IMR-90 (cell line): ENCODE results near the gene TMEM271. TPM values are rescaled to one million over a fixed set of nuclear protein-coding genes. Genes with fewer than 3 reads are reported as not detected.

Experiments used
- ATAC-seq: fragments of 200-7000 bp; cut with Tn5 transposase; 2 replicates; pipeline ENCODE4 v1.9.1; 2020; ENCODE audit warnings: low read depth, mild to moderate bottlenecking, moderate library complexity
- BruUV-seq: library from RNA; stranded (reverse); fragments of 400-500 nt; replicated peaks from 2 replicates; lab custom pipeline; 2021; lab: Mats Ljungman, UMichigan
- CTCF ChIA-PET: fragments of 300-600 bp; formaldehyde crosslinking; extraction: SDS; loops from one replicate; lab custom pipeline; 2021; ENCODE audit warnings: antibody characterized with exemption; lab: Yijun Ruan, JAX
- POLR2A ChIA-PET: fragments of 300-600 bp; sonication (Branson Sonifier 250); formaldehyde crosslinking; loops from one replicate; lab custom pipeline; 2022; ENCODE audit warnings: antibody characterized with exemption; ENCODE audit not compliant: unreplicated experiment; lab: Charles Lee
- DNase-seq: peaks from one replicate; pipeline ENCODE4 v3.0.0; 2013
- H2AFZ ChIP-seq: replicated peaks from 2 replicates; pipeline ENCODE3; 2013; ENCODE audit warnings: low read length, mild to moderate bottlenecking; ENCODE audit not compliant: poor library complexity
- H2AK5ac ChIP-seq: 2 replicates; pipeline ENCODE4 v1.6.1; 2013; ENCODE audit warnings: low read depth, low read length, inconsistent platforms
- H2AK9ac ChIP-seq: replicated peaks from 2 replicates; pipeline ENCODE3; 2013; ENCODE audit warnings: mild to moderate bottlenecking, low read depth, low read length, moderate library complexity; ENCODE audit not compliant: poor library complexity
- H2BK120ac ChIP-seq: 2 replicates; pipeline ENCODE4 v1.6.1; 2013; ENCODE audit warnings: low read depth, low read length, inconsistent platforms
- H2BK15ac ChIP-seq: 3 replicates; pipeline ENCODE4 v1.6.1; 2013; ENCODE audit warnings: low read depth, low read length, inconsistent platforms
- H2BK20ac ChIP-seq: 2 replicates; pipeline ENCODE4 v1.6.1; 2013; ENCODE audit warnings: low read depth, mild to moderate bottlenecking, inconsistent platforms, low read length, moderate library complexity
- H2BK5ac ChIP-seq: 2 replicates; pipeline ENCODE4 v1.6.1; 2013; ENCODE audit warnings: mild to moderate bottlenecking, low read depth, low read length, inconsistent platforms; ENCODE audit not compliant: poor library complexity, severe bottlenecking
- H3K14ac ChIP-seq: replicated peaks from 2 replicates; pipeline ENCODE4 v1.6.1; 2013; ENCODE audit warnings: low read depth, low read length, inconsistent platforms
- H3K18ac ChIP-seq: 2 replicates; pipeline ENCODE4 v1.6.1; 2013; ENCODE audit warnings: low read depth, low read length, control low read depth
- H3K23ac ChIP-seq: 2 replicates; pipeline ENCODE4 v1.6.1; 2013; ENCODE audit warnings: low read depth, low read length, inconsistent platforms
- H3K27ac ChIP-seq: 2 replicates; pipeline ENCODE4 v1.5.1; 2013; ENCODE audit warnings: mild to moderate bottlenecking, control low read depth, low read length; ENCODE audit not compliant: insufficient read depth
- H3K27me3 ChIP-seq: 2 replicates; pipeline ENCODE4 v1.6.1; 2013; ENCODE audit warnings: low read length; ENCODE audit not compliant: control insufficient read depth, insufficient read depth
- H3K36me3 ChIP-seq: 2 replicates; pipeline ENCODE4 v1.6.1; 2013; ENCODE audit warnings: low read length, mixed read lengths; ENCODE audit not compliant: control insufficient read depth, insufficient read depth
- H3K4ac ChIP-seq: 2 replicates; pipeline ENCODE4 v1.6.1; 2013; ENCODE audit warnings: low read depth, low read length, inconsistent platforms
- H3K4me1 ChIP-seq: 2 replicates; pipeline ENCODE4 v1.6.1; 2013; ENCODE audit warnings: low read length, mixed read lengths; ENCODE audit not compliant: control insufficient read depth, insufficient read depth
- H3K4me2 ChIP-seq: 2 replicates; pipeline ENCODE4 v1.6.1; 2013; ENCODE audit warnings: low read depth, mild to moderate bottlenecking, control low read depth, low read length, moderate library complexity
- H3K4me3 ChIP-seq: 2 replicates; pipeline ENCODE4 v1.5.1; 2013; ENCODE audit warnings: low read depth, mild to moderate bottlenecking, control low read depth, low read length, moderate library complexity; ENCODE audit not compliant: insufficient read depth
- H3K56ac ChIP-seq: 2 replicates; pipeline ENCODE4 v1.6.1; 2013; ENCODE audit warnings: low read length, inconsistent platforms; ENCODE audit not compliant: insufficient read depth; ENCODE audit errors: extremely low read depth
- H3K79me1 ChIP-seq, 2 experiments: 2 replicates each; pipeline ENCODE4 v1.6.1; 2013; ENCODE audit warnings: low read length in 2 of 2, inconsistent platforms in 1 of 2, low read depth in 1 of 2
- H3K9ac ChIP-seq: 2 replicates; pipeline ENCODE4 v1.6.1; 2013; ENCODE audit warnings: low read depth, low read length, control low read depth
- H3K9me1 ChIP-seq: 2 replicates; pipeline ENCODE4 v1.6.1; 2013; ENCODE audit warnings: low read length, inconsistent platforms; ENCODE audit not compliant: insufficient read depth
- H3K9me3 ChIP-seq: 2 replicates; pipeline ENCODE4 v1.6.1; 2013; ENCODE audit warnings: low read length; ENCODE audit not compliant: control insufficient read depth, insufficient read depth
- H4K20me1 ChIP-seq: 2 replicates; pipeline ENCODE4 v1.6.1; 2013; ENCODE audit warnings: low read length, inconsistent platforms; ENCODE audit not compliant: insufficient read depth
- H4K5ac ChIP-seq: 2 replicates; pipeline ENCODE4 v1.6.1; 2013; ENCODE audit warnings: mild to moderate bottlenecking, low read depth, low read length, control low read depth
- H4K8ac ChIP-seq, 2 experiments: 2 replicates each; pipeline ENCODE4 v1.6.1; 2013; ENCODE audit warnings: low read depth in 2 of 2, low read length in 2 of 2, control low read depth in 1 of 2, inconsistent platforms in 1 of 2
- H4K91ac ChIP-seq: 2 replicates; pipeline ENCODE4 v1.6.1; 2013; ENCODE audit warnings: low read depth, low read length, inconsistent platforms; ENCODE audit not compliant: insufficient read depth
- BHLHE40 ChIP-seq: fragments of 150-350 bp; IDR thresholded peaks from 2 replicates; pipeline ENCODE4 v1.6.1; 2016; ENCODE audit warnings: mild to moderate bottlenecking, low read depth, low read length
- CHD1 ChIP-seq: IDR thresholded peaks from 2 replicates; pipeline ENCODE4 v1.6.1; 2012; ENCODE audit warnings: low read depth, low read length, improper control_type of control experiment
- MAFK ChIP-seq: IDR thresholded peaks from 2 replicates; pipeline ENCODE4 v1.6.1; 2012; ENCODE audit warnings: low read depth, low read length, improper control_type of control experiment
- MAZ ChIP-seq: IDR thresholded peaks from 2 replicates; pipeline ENCODE4 v1.6.1; 2012; ENCODE audit warnings: low read depth, mild to moderate bottlenecking, low read length, improper control_type of control experiment, moderate library complexity, borderline replicate concordance
- NFE2L2 ChIP-seq: fragments of 150-350 bp; IDR thresholded peaks from 2 replicates; pipeline ENCODE4 v1.6.1; 2016; ENCODE audit warnings: low read depth, mild to moderate bottlenecking, low read length
- POLR2A ChIP-seq: IDR thresholded peaks from 2 replicates; pipeline ENCODE4 v1.6.1; 2012; ENCODE audit warnings: mild to moderate bottlenecking, low read depth, low read length
- RCOR1 ChIP-seq: IDR thresholded peaks from 2 replicates; pipeline ENCODE4 v1.6.1; 2012; ENCODE audit warnings: mild to moderate bottlenecking, low read length, improper control_type of control experiment; ENCODE audit not compliant: insufficient replicate concordance
- RFX5 ChIP-seq: IDR thresholded peaks from 2 replicates; pipeline ENCODE4 v1.8.0; 2012; ENCODE audit warnings: low read depth, mild to moderate bottlenecking, low read length, moderate library complexity
- SMC3 ChIP-seq: fragments of 150-350 bp; IDR thresholded peaks from 2 replicates; pipeline ENCODE4 v1.6.1; 2016; ENCODE audit warnings: low read depth, mild to moderate bottlenecking, antibody characterized with exemption, low read length, moderate library complexity
- WGBS, 2 experiments: methylation state at CpG; one replicate each; pipeline versions ENCODE4 v1.1.5 to v1.1.7; 2013; ENCODE audit warnings: missing lambda C conversion rate in 2 of 2; ENCODE audit not compliant: insufficient read length in 1 of 2; ENCODE audit errors: extremely low coverage in 2 of 2; 5-methylcytosine and 5-hydroxymethylcytosine counted together
- dilution Hi-C: fragments of 300-500 bp; cut with HindIII; formaldehyde crosslinking; loops from one replicate; pipeline ENCODE4 v1.14.3; 2018; ENCODE audit warnings: low sequenced_read_pairs; ENCODE audit not compliant: unreplicated experiment
- in situ Hi-C: fragments of 300-500 bp; cut with MboI; formaldehyde crosslinking; loops from 3 replicates; pipeline ENCODE4 v1.14.3; 2019; ENCODE audit warnings: low sequenced_read_pairs, inconsistent platforms, mixed read lengths
- intact Hi-C: fragments of 100-400 bp; cut with micrococcal nuclease; formaldehyde crosslinking; loops from 2 replicates; pipeline ENCODE4 v1.10.0; 2022
- polyA plus RNA-seq, 3 experiments: library from polyadenylated mRNA; depleted of rRNA; stranded (reverse); fragments of >200 nt; gene quantifications; 2 replicates each; pipeline ENCODE4 v1.2.3, GENCODE V29; 2012; ENCODE audit warnings: low replicate concordance in 1 of 3
- total RNA-seq: library from RNA; depleted of rRNA; stranded (reverse); fragments of >200 nt; gene quantifications from 2 replicates; pipeline ENCODE4 v1.2.3, GENCODE V29; 2012
- TF ChIP-seq, protein P1 (sequence below): conservative IDR thresholded peaks from 2 replicates; pipeline ENCODE4 v1.5.1; 2012; ENCODE audit warnings: mild to moderate bottlenecking, low read depth, low read length, improper control_type of control experiment
- TF ChIP-seq, protein P2 (sequence below): fragments of 150-350 bp; IDR thresholded peaks from 2 replicates; pipeline ENCODE4 v1.6.1; 2017; ENCODE audit warnings: mild to moderate bottlenecking, antibody characterized with exemption, low read length, low read depth

TMEM271 gene
- total and polyA plus RNA-seq, 2 of the 4 experiments (the other 2 are of a cell fraction): not detected

DNA sequence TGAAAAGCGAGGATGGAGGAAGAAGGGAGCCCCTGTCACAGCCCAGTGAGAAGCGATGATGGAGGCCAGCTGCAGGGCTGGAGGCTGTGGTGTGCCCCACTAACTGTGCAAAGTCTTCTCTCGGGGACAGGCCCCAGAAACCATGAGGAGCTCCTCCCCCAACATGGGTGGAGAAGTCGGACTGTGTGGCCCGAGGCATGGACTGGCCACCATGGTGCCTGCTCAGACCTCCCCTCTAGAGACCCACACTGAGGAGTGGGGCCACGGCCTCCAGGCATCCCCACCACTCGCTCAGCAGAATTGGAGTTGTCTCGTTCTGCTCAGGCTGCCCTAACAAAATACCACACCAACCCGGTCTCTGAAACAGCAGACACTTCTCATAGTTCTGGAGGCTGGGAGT lies 37.0 kb upstream of the TMEM271 start:
- Histone ChIP-seq H4K20me1 (no peaks in the 10 kb centered on the region), H3K56ac (no peak overlapping the region), H2AK9ac (peak overlapping the region; percentile 28), H3K79me1 (no peaks in the 10 kb centered on the region), H3K23ac (no peak overlapping the region), H3K36me3 (no peaks in the 10 kb centered on the region), H4K8ac (no peak overlapping the region), H3K9ac (no peak overlapping the region), H3K4me3 (no peak overlapping the region), H2BK5ac (no peak overlapping the region), H3K27ac (no peak overlapping the region), H2AK5ac (no peak overlapping the region), H4K5ac (no peak overlapping the region), H3K14ac (no peak overlapping the region), H2BK120ac (no peak overlapping the region), H3K4me2 (no peak overlapping the region), H3K4ac (no peak overlapping the region), H3K27me3 (0 out of 2 replicates have a peak, but pooled peaks cover 2% of the 10 kb centered on the region), H3K9me1 (no peaks in the 10 kb centered on the region), H3K4me1 (no peaks in the 10 kb centered on the region), H2AFZ (no peak overlapping the region), H4K91ac (no peak overlapping the region), H2BK20ac (no peak overlapping the region), H3K18ac (no peak overlapping the region), H2BK15ac (no peak overlapping the region), H3K9me3 (peaks cover 5% of the 10 kb centered on the region)
- in situ Hi-C loops (no loop called here), dilution Hi-C loops (no loop called here), intact Hi-C loops (no loop called here)
- no peak for DNase-seq
- TF ChIP-seq SMC3: no peak
- TF ChIP-seq RFX5: no peak
- TF ChIP-seq RCOR1: no peak
- no peak for TF ChIP-seq BHLHE40
- TF ChIP-seq MAFK: no peak
- no peak for TF ChIP-seq MAZ
- TF ChIP-seq, protein P1, sequence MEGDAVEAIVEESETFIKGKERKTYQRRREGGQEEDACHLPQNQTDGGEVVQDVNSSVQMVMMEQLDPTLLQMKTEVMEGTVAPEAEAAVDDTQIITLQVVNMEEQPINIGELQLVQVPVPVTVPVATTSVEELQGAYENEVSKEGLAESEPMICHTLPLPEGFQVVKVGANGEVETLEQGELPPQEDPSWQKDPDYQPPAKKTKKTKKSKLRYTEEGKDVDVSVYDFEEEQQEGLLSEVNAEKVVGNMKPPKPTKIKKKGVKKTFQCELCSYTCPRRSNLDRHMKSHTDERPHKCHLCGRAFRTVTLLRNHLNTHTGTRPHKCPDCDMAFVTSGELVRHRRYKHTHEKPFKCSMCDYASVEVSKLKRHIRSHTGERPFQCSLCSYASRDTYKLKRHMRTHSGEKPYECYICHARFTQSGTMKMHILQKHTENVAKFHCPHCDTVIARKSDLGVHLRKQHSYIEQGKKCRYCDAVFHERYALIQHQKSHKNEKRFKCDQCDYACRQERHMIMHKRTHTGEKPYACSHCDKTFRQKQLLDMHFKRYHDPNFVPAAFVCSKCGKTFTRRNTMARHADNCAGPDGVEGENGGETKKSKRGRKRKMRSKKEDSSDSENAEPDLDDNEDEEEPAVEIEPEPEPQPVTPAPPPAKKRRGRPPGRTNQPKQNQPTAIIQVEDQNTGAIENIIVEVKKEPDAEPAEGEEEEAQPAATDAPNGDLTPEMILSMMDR: no peak
- no peak for TF ChIP-seq CHD1
- no peak for TF ChIP-seq NFE2L2
- TF ChIP-seq, protein P2, sequence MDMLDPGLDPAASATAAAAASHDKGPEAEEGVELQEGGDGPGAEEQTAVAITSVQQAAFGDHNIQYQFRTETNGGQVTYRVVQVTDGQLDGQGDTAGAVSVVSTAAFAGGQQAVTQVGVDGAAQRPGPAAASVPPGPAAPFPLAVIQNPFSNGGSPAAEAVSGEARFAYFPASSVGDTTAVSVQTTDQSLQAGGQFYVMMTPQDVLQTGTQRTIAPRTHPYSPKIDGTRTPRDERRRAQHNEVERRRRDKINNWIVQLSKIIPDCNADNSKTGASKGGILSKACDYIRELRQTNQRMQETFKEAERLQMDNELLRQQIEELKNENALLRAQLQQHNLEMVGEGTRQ: no peak
- TF ChIP-seq POLR2A: no peak
- no peak for ATAC-seq
- WGBS, 2 experiments: 64% methylated on average over 3 of the region's 9 CpGs; no CpG with 5 or more reads in 1 of the 2 experiments
- no TSS peak for BruUV-seq
- POLR2A ChIA-PET: no interaction called here
- CTCF ChIA-PET: no interaction called here
